Astrocyte of the spinal cord (primary cell): ENCODE data around the gene RHBG.
"Not testable (repeated sequence)": the region's sequence is repeated elsewhere in the genome, so short reads cannot be mapped to it uniquely, and the experiment has no call there.

Experiments used
- DNase-seq: peaks from one replicate; pipeline ENCODE4 v3.0.0; 2011; ENCODE audit warnings: low read depth, low spot score
- H3K4me3 ChIP-seq: 2 replicates; pipeline ENCODE4 v1.5.1; 2011; ENCODE audit warnings: low read depth, mild to moderate bottlenecking, low read length, moderate library complexity
- CTCF ChIP-seq: IDR thresholded peaks from 2 replicates; pipeline ENCODE4 v1.5.1; 2012; ENCODE audit warnings: low read depth, mild to moderate bottlenecking, low read length, inconsistent platforms
- in situ Hi-C: cut with HindIII; loops from 2 replicates; pipeline ENCODE4 v1.10.0; 2017; ENCODE audit warnings: low sequenced_read_pairs

RHBG gene

GRCh38 chr1:156338180-156338976 lies 30.6 kb upstream of the RHBG start, which contains the start of the genes CCT3 and TSACC:
TSS of gene CCT3 (minus strand) at chr1:156338292. CDS start at chr1:156338184, 108 bp downstream.
TSS of gene TSACC (plus strand) at chr1:156338526. CDS start at chr1:156339758, 1,232 bp downstream.
- H3K4me3 ChIP-seq: peak within 1 kb of the TSS; percentile 77
- peak; percentile 100 for DNase-seq
- TF ChIP-seq CTCF: no peak
- in situ Hi-C loops: no loop called here

DNA sequence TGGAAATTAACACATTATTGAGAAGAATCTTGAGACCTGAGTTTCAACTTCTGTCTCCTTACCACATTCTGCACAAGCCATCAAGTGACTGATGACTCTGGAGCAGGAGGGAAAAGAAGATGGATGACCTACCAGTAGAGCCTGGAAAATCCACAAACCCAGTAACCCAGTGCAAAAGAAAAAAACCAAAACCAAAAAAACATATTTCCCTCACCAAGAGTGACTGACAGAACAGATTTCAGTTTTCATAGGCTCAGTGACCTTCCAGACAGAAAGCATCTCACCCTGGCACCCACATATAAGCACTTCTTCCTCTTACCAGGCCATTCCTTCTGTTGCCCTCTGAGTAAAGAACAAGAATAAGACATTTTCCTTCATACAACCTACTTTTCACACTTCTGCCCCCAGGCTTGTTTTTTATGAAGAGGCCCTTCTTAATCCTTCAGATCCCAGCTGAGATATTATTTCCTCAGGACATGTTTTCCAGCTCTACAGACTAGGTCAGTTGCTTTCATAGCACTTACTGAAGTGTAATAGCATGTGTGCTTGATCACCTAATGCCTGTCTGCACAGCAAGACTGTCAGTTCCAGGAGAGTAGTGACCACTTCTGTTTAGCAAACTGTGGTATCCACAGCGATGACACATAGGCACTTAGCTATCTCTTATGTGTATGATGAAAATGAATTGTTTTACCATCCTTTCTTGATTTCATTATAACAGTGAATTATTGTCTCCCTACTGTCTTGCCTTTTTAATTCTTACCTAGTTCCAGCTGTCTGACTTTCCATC lies 26.6 kb upstream of the RHBG start:
- no peak for DNase-seq
- no peak for TF ChIP-seq CTCF
- in situ Hi-C loops: no loop called here
- H3K4me3 ChIP-seq: no peak overlapping the region

GRCh38 chr1:156344409-156344808 lies 24.6 kb upstream of the RHBG start:
- no peak for DNase-seq

GRCh38 chr1:156346035-156346434 lies 23.0 kb upstream of the RHBG start:
- DNase-seq, H3K4me3 ChIP-seq, in situ Hi-C loops: not testable (repeated sequence)

More at GRCh38 chr1:156344409-156344808, 24.6 kb upstream of the RHBG start:
- in situ Hi-C loops: no loop called here
- no peak overlapping the region for H3K4me3 ChIP-seq
- no peak for TF ChIP-seq CTCF

GRCh38 chr1:156346636-156347035 lies 22.4 kb upstream of the RHBG start:
- in situ Hi-C loops: no loop called here
- DNase-seq: no peak
- no peak overlapping the region for H3K4me3 ChIP-seq
- no peak for TF ChIP-seq CTCF

GRCh38 chr1:156347331-156347730 lies 21.7 kb upstream of the RHBG start:
- TF ChIP-seq CTCF: no peak
- in situ Hi-C loops: no loop called here
- no peak overlapping the region for H3K4me3 ChIP-seq
- peak; percentile 37 for DNase-seq

- DNase-seq: not testable (repeated sequence)
Measured at GRCh38 chr1:156352481-156352880, 16.5 kb upstream of the RHBG start.

More at GRCh38 chr1:156352481-156352880, 16.5 kb upstream of the RHBG start:
- H3K4me3 ChIP-seq, in situ Hi-C loops: not testable (repeated sequence)
